GM19397 (cell line): ENCODE data around the gene FOXRED1.
"Not testable (repeated sequence)": the region's sequence is repeated elsewhere in the genome, so short reads cannot be mapped to it uniquely, and the experiment has no call there.

ENCODE experiments used
- ATAC-seq: cut with Tn5 transposase; IDR thresholded peaks from one replicate; pipeline ENCODE4 v1.9.1; 2021; ENCODE audit warnings: mild to moderate bottlenecking, moderate library complexity; ENCODE audit not compliant: unreplicated experiment

The FOXRED1 gene

DNA sequence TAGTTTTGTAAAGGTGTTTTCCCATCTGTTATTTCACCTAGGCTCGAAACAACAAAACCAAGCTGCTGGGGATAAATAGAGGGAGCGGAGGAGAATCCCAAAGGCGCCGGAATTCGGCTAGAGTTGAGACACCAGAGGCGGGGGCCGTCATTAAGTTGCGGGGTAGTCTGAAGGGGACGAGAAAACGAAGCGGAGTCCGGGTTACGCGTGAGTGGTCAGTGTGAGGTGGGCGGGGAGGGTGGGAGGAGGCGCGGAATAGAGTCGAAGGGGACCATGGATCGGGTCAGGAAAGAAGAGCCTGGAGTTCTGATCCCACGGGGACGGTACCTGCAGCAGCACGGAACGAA is 620 bp upstream of the FOXRED1 start:
- ATAC-seq = no peak

GRCh38 chr11:126277322-126277721 is 8.4 kb downstream of the FOXRED1 start:
- no peak for ATAC-seq

- ATAC-seq = no peak
Observed at GRCh38 chr11:126277780-126278179, 8.8 kb downstream of the FOXRED1 start.

DNA sequence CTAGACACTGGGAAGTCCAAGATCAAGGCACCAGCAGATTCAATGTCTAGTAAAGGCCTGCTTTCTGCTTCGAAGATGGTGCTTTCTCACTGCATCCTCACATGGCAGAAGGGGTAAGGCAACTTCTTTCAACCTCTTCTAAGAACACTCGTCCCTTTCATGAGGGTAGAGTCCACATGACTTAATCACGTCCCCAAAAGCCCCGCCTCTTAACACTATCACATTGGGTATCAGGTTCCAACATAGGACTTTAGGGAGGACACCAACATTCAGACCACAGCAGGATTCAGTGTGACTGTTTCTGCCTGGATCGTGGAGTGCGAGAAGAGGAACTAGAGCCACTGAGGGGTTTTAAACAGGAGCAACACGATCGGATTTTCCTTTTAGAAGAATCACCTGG is 10.2 kb downstream of the FOXRED1 start:
- ATAC-seq = no peak

DNA sequence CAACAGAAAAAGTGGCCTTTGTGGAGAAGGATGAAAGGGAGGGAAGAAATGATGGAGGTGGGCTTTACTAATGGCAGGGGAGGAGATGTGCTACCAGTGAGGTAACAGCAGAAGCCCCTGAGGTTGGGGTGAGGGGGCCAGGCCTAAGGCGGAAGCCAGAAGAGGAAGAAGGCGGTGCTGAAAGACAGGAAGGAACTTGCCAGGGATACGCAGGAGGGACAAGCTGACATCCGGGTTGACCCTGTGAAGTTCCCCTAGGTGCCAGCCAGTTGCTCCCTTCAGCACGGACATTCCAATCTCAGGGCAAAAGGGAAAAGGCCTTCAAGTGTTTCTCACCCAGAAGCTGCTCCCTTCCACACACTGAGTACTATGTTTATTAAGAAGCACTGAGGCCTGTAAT is 11.6 kb downstream of the FOXRED1 start:
- ATAC-seq = no peak

GRCh38 chr11:126281245-126281644 is 12.3 kb downstream of the FOXRED1 start:
- no peak for ATAC-seq

- no peak for ATAC-seq
Observed at GRCh38 chr11:126281666-126282175, 12.8 kb downstream of the FOXRED1 start.

DNA sequence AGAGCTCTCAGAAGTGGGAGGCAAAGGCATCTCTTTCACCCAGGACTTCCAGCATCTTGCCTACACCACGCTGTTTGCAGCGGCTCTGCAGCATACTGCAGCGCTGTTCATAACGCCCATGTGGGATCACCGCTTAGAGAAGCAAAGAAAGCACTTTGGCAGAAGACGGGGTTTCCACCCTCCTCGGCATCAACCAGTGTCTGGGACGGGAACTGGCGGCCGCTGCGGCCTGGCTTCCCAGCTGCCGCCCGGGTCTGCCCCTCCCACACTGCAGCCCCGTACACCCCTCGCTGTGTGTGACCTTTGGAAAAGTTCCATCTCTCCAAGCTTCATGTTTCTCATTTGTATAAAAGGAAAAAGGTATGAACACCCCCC is 13.4 kb downstream of the FOXRED1 start:
- ATAC-seq = no peak

- peak; percentile 71 for ATAC-seq
Observed at GRCh38 chr11:126282736-126283591, 14.0 kb downstream of the FOXRED1 start, which contains the start of gene TIRAP. TIRAP (plus strand) TSS chr11:126283093; CDS start chr11:126290895, 7,802 bp downstream.

DNA sequence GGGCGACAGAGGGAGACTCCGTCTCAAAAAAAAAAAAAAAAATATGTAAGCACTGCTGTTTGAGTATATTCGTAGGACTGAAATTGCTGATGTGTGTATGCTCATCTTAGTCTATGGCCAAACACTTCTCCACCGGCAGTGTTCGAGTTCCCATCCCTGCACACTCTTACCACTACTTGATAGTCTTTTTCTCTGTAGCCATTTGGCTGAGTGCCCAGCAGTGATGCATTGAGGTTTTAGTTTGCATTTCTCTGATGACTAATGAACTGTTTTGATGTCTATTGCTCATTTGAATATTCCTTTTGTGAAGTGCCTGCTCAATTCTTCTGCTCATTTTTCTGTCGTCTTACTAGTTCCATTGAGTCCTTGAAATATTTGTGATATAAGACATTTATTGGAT is 15.9 kb downstream of the FOXRED1 start:
- ATAC-seq = no peak

DNA sequence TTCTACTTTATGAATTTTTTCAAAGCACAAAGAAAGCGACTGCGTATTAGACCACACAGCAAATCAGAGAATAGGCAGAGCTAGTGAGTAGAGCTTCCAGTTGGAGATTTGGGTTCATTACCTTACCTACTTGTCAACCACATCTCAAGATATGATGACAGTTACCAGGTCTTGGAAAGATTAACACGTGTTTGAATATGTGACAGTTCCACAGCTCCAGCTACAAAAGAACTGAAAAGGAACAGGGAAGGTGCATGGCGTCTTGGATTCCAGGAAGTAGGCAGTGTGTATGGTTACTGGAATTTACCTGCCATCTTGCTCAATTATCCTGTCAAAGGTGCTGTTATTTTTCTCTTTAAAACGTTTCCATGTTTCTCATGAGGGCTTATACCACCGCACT is 19.3 kb downstream of the FOXRED1 start:
- no peak for ATAC-seq

DNA sequence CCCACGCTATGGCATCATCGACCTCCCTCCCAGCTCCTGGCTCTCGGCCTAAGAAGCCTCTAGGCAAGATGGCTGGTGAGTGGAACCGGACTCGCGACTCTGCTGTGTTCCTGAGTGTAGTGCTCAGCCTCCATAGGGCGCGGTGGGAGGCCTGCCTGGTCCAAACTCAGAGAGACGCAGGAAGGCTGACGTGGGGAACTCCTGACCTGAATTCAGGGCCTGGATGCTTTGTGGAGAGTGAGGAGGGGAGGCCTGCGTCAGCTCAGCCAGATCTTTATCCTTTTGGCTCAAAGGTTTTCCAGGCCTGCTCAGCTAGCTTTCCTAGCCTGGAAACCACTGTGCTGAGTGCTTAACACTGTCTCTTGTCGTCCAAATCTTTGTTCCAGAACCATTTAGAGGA is 21.9 kb downstream of the FOXRED1 start:
- ATAC-seq = no peak

GRCh38 chr11:126293726-126294125 is 24.8 kb downstream of the FOXRED1 start:
- no peak for ATAC-seq

- no peak for ATAC-seq
Observed at GRCh38 chr11:126297004-126297403, 28.1 kb downstream of the FOXRED1 start.

GRCh38 chr11:126303623-126304456 is 34.9 kb downstream of the FOXRED1 start, which contains the start of gene DCPS:
DCPS (plus strand) TSS chr11:126304060; CDS start chr11:126304081, 21 bp downstream.
- ATAC-seq = peak; percentile 93

GRCh38 chr11:126304457-126305075 is 35.6 kb downstream of the FOXRED1 start:
- ATAC-seq = no peak

- peak; percentile 49 for ATAC-seq
Observed at GRCh38 chr11:126305699-126306098, 36.7 kb downstream of the FOXRED1 start.

DNA sequence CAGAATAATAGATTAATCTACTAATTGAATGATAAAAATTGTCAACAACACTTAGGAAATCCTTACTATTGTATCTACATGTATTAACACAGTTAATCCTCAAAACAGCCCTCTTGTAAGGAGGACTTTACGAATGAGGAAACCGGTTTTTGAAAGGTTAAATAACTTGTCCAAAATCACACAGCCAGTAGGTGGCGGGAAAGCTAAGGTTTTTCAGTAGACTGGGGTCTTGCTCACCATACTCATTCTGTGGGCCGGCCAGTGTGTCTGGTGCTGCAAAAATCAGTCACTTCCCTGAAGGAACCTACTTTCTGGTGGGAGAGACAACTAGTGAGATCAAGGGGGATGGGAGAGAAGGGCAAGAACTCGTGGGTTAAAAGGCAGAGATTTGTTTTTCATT is 38.8 kb downstream of the FOXRED1 start:
- ATAC-seq = no peak

DNA sequence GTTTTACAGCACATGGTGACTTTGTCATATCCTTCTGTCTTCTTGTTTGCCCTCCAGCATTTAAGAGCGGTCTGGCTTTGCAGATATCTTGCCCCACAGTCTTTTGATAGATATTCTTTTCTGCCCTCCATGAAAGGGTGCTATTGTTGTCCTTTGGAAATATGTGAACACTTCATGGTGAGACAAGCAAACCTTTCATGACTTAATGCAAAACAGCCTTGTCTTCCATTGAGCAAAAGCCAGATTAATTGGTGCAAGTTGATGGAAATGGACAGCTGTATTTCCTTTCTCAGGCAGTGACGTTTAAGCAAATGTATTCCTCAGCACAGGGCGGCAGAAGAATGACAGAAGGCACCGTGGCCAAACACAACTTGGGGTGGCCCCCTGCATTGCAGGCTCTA is 39.3 kb downstream of the FOXRED1 start:
- ATAC-seq = no peak

GRCh38 chr11:126308771-126309170 is 39.8 kb downstream of the FOXRED1 start:
- not testable (repeated sequence) for ATAC-seq
